Stimulated activated CD4-positive, alpha-beta T cell treated with anti-CD3 and anti-CD28 coated beads, Interleukin-4, amount 100 ng/mL, for 48 hours (primary cell): ENCODE data around the gene CDH16.

Source experiments
- DNase-seq, 2 donors: peaks; one replicate each; pipeline ENCODE4 v3.0.0-alpha.2; 2020; ENCODE audit warnings: low read depth in 2 of 2

The CDH16 gene

GRCh38 chr16:66927918-66928649 lies 9.4 kb upstream of the CDH16 start:
- no peak for DNase-seq

GRCh38 chr16:66926961-66927436 lies 8.3 kb upstream of the CDH16 start:
- DNase-seq = no peak

- no peak for DNase-seq
These were observed 7.7 kb upstream of the CDH16 start for GRCh38 chr16:66926171-66926947.

DNA sequence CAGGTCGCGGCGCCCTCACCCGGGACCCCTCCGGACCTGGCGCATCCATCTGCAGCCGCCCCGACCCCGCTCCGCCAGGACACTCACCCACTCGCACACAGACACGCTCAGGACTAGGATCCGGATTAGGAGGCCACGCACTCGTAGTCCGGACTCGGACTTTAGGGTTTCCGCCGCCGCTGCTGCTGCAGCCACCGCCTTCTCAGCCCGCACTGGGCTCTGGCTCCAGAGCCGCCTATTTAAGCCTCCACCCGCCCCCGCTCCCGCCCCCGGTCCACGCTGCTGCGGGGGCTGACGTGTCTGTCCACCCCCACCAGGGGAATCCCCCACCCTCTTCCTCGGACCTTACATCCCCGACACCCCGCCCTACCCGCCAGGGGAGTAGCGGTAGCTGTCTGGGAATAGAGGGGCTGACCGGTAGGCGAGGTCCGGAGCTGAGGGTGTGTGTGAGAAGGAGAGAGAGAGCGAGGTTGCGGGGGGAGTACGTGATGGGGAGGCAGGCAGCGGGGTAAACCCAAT lies 6.7 kb upstream of the CDH16 start, which contains the start of gene RRAD:
Gene RRAD (minus strand): TSS at position 214 of the 519 bp plus-strand sequence. CDS start 356 bp downstream, outside the sequence.
- DNase-seq = no peak

GRCh38 chr16:66924527-66925321 lies 6.0 kb upstream of the CDH16 start:
- peak; percentile 29 to 38 for DNase-seq

DNA sequence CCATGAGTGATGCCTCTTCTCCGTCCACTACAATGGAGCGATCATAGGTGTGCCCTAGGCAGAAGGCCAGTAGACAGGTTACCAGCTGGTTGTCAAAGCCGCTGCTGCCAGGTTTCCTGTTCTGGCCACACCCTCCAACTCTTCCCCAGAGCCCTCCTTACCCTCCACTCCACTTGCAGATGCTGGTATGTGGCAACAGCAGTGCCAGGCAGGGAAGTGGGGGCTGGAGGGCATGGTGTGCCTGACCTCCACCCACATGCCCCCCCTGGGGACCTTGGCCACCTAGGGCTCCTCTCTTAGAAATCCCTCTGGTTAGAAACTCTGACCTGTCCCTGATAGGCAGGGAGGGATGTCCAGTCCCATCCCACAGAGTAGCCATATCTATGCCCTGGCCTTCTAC lies 5.2 kb upstream of the CDH16 start:
- DNase-seq = no peak

DNA sequence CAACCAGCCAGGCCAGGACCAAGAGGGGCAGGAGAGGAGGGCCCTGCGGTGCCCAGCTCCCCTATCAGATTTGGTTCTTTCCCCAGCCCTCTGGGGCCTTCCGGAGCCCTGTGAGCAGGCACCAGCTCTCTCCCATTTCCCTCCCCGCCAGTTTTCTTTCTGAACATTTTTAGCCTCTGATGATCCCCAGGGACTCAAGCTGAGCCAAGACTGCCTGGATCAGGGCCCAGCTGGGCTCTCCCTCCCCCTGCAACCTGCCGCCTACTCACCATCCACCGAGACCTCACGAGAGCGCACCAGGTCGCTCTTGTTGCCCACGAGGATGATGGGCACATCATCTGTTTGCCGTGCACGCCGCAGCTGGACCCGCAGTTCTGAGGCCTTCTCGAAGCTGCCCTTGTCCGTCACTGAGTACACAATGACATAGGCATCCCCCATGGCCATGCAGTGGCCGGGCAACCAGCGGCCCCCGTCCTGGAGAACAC lies 4.6 kb upstream of the CDH16 start:
- no peak for DNase-seq

- DNase-seq = no peak
These were observed 3.2 kb upstream of the CDH16 start for GRCh38 chr16:66921729-66922450.

DNA sequence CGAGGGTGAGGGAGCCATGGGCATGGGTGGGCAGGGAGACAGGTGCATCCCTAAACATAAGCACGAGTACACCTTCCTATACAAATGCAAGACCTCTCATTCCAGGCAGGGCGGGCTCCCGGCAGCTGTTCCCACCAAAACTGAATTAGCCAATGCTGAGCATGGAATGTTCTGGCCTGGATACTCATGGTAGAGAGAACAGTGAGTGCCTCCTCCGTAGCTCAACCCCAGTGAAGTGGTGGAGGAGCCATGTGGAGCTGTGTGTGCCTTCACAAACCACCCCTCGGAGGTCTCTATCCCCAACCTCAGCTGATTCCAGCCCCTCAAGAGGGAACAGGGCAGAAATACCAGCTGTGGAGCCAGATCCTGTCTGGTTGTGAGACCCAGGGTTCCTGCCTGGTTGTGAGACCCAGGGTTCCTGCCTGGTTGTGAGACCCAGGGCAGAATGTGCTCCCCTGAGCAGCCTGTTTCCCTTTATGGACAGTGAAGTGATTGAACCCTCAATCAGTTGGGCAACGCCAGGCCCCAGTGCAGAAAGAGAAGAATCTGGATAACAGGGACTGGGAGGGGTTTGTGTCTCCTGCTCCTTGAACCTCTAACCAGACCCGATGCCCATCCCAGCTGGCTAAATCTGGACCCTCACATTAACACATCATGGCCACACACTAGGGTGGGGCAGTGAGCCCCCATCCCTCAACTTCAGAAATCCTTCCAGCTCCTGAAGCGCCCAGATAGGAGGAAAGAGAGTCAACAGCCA lies 2.4 kb upstream of the CDH16 start:
- DNase-seq = no peak

GRCh38 chr16:66920299-66920590 lies 1.6 kb upstream of the CDH16 start:
- no peak for DNase-seq

- no peak for DNase-seq
These were observed 1.0 kb upstream of the CDH16 start for GRCh38 chr16:66919569-66920298.

GRCh38 chr16:66918355-66918754 lies 330 bp downstream of the CDH16 start:
- DNase-seq = no peak

DNA sequence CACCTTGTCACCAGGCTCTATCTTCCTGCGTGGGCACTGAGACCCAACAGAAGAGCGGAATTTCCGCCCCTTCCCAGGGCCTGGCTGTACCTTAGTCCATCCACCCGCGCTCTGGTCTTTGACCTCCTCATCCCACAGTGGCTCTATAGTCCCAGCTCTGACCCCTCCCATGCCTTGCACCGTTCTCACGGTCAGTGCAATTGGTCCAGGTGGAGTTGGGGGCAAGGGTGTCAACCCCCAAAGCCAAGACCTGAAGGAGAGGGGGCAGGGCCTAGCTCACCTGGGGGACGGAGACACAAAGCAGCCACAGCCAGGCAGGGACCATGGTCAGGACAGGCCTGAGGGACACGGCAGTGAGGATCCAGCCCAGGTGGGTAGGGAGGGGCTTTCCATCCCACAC lies 944 bp downstream of the CDH16 start:
- no peak for DNase-seq

DNA sequence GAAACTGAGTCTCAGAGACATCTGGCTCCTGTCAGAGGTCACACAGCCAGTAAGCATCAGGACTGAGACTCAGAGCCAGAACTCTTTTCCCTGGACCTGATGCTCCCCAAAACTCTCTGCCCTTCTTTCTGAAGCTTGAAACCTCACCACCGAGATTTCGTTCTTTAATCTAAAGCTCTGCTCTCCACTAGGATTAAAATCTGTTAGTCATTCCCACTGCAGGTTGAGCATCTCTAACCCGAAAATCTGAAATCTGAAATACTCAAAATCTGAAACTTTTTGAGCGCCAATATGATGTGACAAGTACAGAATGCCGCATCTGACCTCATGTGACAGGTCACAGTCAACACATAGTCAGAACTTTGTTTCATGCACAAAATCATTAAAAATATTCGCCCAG lies 2.2 kb downstream of the CDH16 start:
- DNase-seq = no peak

- DNase-seq = no peak
These were observed 3.6 kb downstream of the CDH16 start for GRCh38 chr16:66915041-66915440.

DNA sequence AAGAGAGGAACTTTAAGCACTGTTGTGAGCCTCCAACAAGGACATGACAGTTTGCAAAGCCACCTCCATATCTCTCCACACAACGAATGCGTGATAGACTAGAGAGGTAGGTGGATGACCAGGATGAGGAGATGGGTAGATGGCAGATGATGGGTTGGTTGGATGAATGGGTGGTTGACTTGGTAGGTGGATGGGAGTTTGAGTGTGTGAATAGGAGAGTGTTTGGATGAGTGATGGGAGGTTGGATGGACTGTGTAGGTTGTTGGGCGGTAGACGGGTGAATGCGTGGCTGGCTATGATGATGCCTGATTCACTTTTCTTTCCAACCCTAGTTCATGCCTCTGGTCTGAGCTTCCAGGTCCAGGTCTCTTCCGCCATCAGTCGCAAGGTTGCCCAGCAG lies 4.1 kb downstream of the CDH16 start:
- no peak for DNase-seq

GRCh38 chr16:66913711-66914110 lies 5.0 kb downstream of the CDH16 start:
- no peak for DNase-seq

GRCh38 chr16:66913081-66913480 lies 5.6 kb downstream of the CDH16 start:
- no peak for DNase-seq

GRCh38 chr16:66911801-66912200 lies 6.9 kb downstream of the CDH16 start:
- DNase-seq = no peak

DNA sequence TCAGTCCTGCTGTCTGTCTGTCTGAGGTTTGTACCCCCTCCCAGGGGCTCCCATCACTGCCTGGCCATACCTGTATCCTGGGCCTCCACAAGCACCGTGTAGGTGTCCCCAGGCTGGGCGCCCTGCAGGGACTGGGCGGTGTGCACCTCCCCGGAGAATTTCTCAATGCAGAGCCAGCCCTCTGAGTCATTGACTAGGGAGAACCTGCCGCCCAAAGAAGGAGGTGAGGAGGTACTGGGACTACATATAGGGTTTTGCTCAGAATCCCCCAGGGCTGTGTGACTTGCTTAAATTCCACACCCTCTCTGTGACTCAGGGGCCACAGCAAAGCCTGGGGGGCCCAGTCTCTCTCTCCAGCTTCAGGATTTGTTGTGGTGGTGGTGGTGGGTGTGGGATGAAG lies 7.6 kb downstream of the CDH16 start:
- DNase-seq = no peak
